Measurements from ENCODE around the gene PRR12.
A peak's percentile ranks its signal among the peaks of the same experiment; 100 is the strongest.

Gene PRR12, protein sequence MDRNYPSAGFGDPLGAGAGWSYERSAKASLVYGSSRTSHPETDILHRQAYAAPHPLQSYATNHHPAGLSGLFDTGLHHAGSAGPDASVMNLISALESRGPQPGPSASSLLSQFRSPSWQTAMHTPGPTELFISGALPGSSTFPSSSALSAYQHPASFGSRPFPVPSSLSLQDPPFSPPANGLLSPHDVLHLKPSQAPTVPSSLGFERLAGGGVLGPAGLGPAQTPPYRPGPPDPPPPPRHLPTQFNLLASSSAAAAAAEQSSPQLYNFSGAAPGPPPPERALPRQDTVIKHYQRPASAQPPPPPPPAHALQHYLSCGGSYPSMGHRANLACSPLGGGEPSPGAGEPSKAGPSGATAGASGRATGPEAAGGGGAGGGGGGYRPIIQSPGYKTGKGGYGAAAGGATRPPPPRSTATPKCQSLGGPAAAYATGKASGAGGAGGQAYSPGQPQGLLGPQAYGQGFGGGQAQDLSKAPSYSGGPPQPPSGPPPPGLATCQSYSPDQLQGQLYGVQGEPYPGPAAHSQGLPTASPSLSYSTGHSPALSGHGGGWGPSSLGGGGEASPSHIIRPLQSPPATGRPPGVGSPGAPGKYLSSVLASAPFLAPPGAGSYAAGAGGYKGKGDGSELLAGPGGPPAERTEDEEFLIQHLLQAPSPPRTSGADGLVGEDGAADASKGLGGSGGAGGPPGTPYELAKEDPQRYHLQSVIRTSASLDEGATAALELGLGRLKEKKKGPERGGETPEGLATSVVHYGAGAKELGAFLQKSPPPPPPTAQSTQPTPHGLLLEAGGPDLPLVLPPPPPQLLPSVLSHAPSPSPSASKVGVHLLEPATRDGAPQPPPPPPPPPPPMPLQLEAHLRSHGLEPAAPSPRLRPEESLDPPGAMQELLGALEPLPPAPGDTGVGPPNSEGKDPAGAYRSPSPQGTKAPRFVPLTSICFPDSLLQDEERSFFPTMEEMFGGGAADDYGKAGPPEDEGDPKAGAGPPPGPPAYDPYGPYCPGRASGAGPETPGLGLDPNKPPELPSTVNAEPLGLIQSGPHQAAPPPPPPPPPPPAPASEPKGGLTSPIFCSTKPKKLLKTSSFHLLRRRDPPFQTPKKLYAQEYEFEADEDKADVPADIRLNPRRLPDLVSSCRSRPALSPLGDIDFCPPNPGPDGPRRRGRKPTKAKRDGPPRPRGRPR (N-terminal part only)

DNA sequence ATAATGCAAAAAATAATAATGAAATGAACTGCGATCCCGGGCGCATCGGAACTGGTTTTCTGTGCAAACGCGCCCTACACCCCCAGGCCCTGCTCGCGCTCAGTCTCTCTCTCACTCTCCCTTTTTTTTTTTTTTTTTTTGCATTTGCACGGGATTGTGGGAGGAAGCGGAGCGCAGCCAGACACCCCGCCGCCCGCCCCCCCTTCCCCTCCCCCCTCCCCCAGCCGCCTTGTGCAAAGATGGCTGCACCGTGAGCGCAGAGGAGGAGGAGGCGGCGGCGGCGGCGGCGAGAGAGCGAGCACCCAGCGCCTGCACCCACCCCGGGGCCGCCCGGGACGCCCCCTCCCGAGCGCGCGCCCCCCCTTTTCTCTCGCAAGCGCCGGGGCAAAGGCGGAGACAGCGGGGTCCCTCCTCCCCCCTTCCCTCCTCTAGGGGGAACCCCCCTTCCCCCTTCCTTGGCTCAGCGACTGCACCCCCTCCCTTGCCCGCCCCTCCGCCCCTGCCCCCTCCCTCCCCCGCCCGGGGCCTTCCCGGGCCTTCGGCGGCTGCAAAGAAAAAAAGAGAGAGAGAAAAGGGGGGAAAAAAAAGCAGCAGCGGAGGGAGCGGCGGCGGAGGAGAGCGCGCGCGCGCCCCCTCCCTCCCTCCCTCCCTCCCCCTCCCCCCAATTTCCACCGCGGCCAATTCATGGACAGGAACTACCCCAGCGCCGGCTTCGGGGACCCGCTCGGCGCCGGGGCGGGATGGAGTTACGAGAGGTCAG, at the start of gene PRR12:
PRR12 (plus strand) TSS at position 212 of the 760 bp plus-strand sequence; CDS start at position 685, 473 bp downstream.
- H3K9me3 ChIP-seq (ENCODE audit: insufficient read depth, low read depth, low read length), result no peaks in the 10 kb centered on the region
- peak within 1 kb of the TSS; percentile 95 for H3K4me3 ChIP-seq (ENCODE audit: low read length)
- H3K4me1 ChIP-seq (ENCODE audit: insufficient read depth, low read length), result peaks cover 5% of the 10 kb centered on the region; the same call in 1 of the 2 replicates
- H3K36me3 ChIP-seq (ENCODE audit: insufficient read depth, low read depth, low read length), result peaks cover 23% of the 10 kb centered on the region
- H3K27me3 ChIP-seq (ENCODE audit: insufficient read depth, low read length), result no peaks in the 10 kb centered on the region
- peak within 1 kb of the TSS; percentile 96 for H3K27ac ChIP-seq (ENCODE audit: low read length)
- peak within 1 kb of the TSS; percentile 99 for H3K9ac ChIP-seq (ENCODE audit: low read depth, low read length)

DNA sequence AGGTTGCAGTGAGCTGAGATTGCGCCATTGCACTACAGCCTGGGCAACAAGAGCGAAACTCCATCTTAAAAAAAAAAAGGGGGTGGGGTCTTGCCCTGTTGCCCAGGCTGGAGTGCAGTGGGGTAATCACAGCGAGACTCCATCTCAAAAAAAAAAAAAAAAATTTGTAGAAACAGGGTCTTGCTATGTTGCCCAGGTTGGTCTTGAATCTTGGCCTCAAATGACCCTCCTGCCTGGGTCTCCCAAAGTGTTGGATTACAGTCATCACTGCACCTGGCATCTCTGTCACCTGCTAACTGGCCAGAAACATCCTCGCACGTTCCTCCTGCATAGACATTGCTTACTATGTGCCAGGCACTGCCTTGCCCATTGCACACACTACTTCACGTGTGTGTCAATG, 49.1 kb upstream of the PRR12 start:
- Histone ChIP-seq H3K9ac (ENCODE audit: low read depth, low read length) (no peak overlapping the region), H3K27ac (ENCODE audit: low read length) (no peak overlapping the region), H3K4me3 (ENCODE audit: low read length) (no peak overlapping the region), H3K4me1 (ENCODE audit: insufficient read depth, low read length) (no peaks in the 10 kb centered on the region), H3K9me3 (ENCODE audit: insufficient read depth, low read depth, low read length) (no peaks in the 10 kb centered on the region), H3K27me3 (ENCODE audit: insufficient read depth, low read length) (no peaks in the 10 kb centered on the region), H3K36me3 (ENCODE audit: insufficient read depth, low read depth, low read length) (peaks cover 4% of the 10 kb centered on the region; the same call in 1 of the 2 replicates)

DNA sequence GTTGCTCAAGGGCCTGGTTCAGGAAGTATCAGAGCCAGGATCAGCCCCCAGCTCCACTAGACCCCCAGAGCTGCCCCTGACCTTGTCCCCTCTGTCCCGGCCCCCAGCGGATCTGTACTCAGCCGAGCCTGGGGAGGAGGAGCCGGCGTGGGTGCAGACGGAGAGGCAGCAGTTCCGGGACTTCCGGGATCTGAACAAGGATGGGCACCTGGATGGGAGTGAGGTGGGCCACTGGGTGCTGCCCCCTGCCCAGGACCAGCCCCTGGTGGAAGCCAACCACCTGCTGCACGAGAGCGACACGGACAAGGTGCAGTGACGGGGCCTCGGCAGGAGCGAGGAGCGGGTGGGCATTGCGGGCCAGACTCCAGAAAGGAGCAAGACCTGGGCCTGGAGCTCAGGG, 48.5 kb upstream of the PRR12 start:
- Histone ChIP-seq H3K36me3 (ENCODE audit: insufficient read depth, low read depth, low read length) (peaks cover 4% of the 10 kb centered on the region; the same call in 1 of the 2 replicates), H3K4me3 (ENCODE audit: low read length) (no peak overlapping the region), H3K27me3 (ENCODE audit: insufficient read depth, low read length) (no peaks in the 10 kb centered on the region), H3K9me3 (ENCODE audit: insufficient read depth, low read depth, low read length) (no peaks in the 10 kb centered on the region), H3K27ac (ENCODE audit: low read length) (no peak overlapping the region), H3K4me1 (ENCODE audit: insufficient read depth, low read length) (no peaks in the 10 kb centered on the region), H3K9ac (ENCODE audit: low read depth, low read length) (no peak overlapping the region)

DNA sequence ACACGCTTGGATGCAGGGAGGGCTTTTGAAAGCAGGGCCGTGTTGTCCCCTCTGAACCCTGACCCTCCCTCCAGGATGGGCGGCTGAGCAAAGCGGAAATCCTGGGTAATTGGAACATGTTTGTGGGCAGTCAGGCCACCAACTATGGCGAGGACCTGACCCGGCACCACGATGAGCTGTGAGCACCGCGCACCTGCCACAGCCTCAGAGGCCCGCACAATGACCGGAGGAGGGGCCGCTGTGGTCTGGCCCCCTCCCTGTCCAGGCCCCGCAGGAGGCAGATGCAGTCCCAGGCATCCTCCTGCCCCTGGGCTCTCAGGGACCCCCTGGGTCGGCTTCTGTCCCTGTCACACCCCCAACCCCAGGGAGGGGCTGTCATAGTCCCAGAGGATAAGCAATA, 48.0 kb upstream of the PRR12 start:
- no peak overlapping the region for H3K4me3 ChIP-seq (ENCODE audit: low read length)
- H3K27ac ChIP-seq (ENCODE audit: low read length), result no peak overlapping the region
- no peaks in the 10 kb centered on the region for H3K27me3 ChIP-seq (ENCODE audit: insufficient read depth, low read length)
- no peak overlapping the region for H3K9ac ChIP-seq (ENCODE audit: low read depth, low read length)
- no peaks in the 10 kb centered on the region for H3K4me1 ChIP-seq (ENCODE audit: insufficient read depth, low read length)
- H3K36me3 ChIP-seq (ENCODE audit: insufficient read depth, low read depth, low read length), result peaks cover 4% of the 10 kb centered on the region; the same call in 1 of the 2 replicates
- no peaks in the 10 kb centered on the region for H3K9me3 ChIP-seq (ENCODE audit: insufficient read depth, low read depth, low read length)

DNA sequence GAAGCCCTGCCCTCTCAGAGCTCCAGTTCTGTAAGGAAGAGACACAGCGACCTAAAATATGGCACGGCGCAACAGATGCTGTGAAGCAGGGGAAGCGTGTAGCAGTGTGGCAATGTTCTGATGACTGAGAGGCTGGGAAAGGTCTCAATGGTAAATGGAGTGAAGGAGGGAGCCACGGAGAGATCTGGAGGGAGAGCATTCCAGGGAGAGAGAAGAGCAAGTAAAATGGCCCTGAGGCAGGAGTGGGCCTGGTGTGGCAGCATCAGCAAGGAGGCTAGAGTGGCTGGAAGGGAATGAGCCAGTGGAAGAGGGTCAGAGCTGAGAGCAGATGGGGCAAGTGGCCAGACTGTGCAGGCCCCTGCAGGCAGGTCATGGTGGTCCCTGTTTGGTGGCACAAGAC, 46.8 kb upstream of the PRR12 start:
- no peak overlapping the region for H3K27ac ChIP-seq (ENCODE audit: low read length)
- H3K36me3 ChIP-seq (ENCODE audit: insufficient read depth, low read depth, low read length), result peaks cover 3% of the 10 kb centered on the region; the same call in 1 of the 2 replicates
- no peaks in the 10 kb centered on the region for H3K9me3 ChIP-seq (ENCODE audit: insufficient read depth, low read depth, low read length)
- no peak overlapping the region for H3K9ac ChIP-seq (ENCODE audit: low read depth, low read length)
- no peak overlapping the region for H3K4me3 ChIP-seq (ENCODE audit: low read length)
- no peaks in the 10 kb centered on the region for H3K4me1 ChIP-seq (ENCODE audit: insufficient read depth, low read length)
- no peaks in the 10 kb centered on the region for H3K27me3 ChIP-seq (ENCODE audit: insufficient read depth, low read length)

DNA sequence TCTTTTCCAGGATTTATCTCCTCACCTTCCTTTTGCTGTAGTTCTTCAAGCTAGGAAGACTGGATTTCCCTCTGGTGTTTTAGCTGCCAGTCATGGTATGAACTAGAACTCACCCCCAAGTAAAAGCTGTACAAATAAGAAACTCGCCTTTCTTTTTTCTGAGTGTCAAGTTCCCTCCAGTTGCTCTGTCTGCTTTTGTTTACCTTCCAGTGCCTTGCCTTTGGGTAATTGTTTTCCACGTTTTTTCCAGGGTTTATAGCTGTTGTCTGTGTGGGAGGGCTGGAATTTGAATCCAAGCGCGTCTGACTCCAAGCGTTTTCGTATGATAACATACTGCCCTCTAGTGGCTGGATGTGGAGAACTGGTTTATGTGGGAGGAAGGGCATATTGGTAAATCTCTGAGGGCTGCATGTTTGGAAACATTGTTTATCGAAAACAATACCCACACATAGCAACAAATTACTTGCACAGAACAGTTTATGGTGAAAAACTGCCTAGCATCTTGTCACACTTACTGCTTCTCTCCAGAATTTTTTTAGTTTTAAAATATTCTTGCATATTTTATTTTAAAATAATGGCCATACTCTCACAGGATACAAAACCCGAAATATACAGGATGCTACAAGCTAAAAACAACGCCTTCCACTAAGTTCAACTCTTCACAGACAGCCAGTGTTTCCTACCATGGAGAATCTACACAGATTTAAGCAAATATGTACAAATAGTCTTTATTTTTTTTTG, 44.0 kb upstream of the PRR12 start:
- H3K27me3 ChIP-seq (ENCODE audit: insufficient read depth, low read length), result no peaks in the 10 kb centered on the region
- no peak overlapping the region for H3K27ac ChIP-seq (ENCODE audit: low read length)
- H3K4me3 ChIP-seq (ENCODE audit: low read length), result peak overlapping the region; percentile 30; the same call in 1 of the 2 replicates
- no peaks in the 10 kb centered on the region for H3K36me3 ChIP-seq (ENCODE audit: insufficient read depth, low read depth, low read length)
- H3K9ac ChIP-seq (ENCODE audit: low read depth, low read length), result no peak overlapping the region
- H3K9me3 ChIP-seq (ENCODE audit: insufficient read depth, low read depth, low read length), result no peaks in the 10 kb centered on the region
- no peaks in the 10 kb centered on the region for H3K4me1 ChIP-seq (ENCODE audit: insufficient read depth, low read length)

DNA sequence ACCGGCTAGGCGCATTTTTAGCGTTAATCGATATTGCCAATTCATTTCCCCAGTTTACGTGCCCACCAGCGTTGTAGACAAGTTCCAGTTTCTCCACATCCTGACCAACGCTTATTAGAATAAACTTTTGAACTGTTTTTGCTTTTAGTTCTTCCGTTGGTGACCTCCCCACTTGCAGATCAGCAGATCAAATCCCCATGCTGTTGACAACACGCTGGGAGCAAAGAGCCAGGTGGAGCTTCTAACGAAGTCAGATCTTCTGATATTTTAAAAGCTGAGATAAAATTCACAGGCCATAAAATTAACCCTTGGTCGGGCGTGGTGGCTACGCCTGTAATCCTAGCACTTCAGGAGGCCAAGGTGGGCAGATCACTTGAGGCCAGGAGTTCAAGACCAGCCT, 41.9 kb upstream of the PRR12 start:
- no peak overlapping the region for H3K4me3 ChIP-seq (ENCODE audit: low read length)
- no peaks in the 10 kb centered on the region for H3K36me3 ChIP-seq (ENCODE audit: insufficient read depth, low read depth, low read length)
- H3K9me3 ChIP-seq (ENCODE audit: insufficient read depth, low read depth, low read length), result no peaks in the 10 kb centered on the region
- no peak overlapping the region for H3K9ac ChIP-seq (ENCODE audit: low read depth, low read length)
- no peaks in the 10 kb centered on the region for H3K4me1 ChIP-seq (ENCODE audit: insufficient read depth, low read length)
- no peaks in the 10 kb centered on the region for H3K27me3 ChIP-seq (ENCODE audit: insufficient read depth, low read length)
- H3K27ac ChIP-seq (ENCODE audit: low read length), result no peak overlapping the region

DNA sequence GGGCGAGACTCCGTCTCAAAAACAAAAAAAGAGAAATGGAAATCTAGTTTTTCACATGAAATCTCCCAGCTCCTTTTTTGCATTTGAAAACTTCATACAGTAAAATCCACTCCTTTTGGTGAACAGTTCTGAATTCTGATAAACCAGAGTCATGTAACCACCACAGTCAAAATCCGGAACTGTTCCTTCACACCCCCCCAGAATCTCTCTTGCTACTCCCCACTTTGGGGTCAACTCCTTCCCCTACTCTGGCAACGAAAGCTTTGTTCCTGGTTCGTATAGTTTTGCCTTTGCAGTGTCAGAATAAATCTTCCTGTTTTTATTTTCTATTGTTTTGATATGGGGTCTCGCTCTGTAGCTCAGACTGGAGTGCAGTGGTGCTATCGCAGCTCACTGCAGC, 39.5 kb upstream of the PRR12 start:
- H3K9ac ChIP-seq (ENCODE audit: low read depth, low read length), result no peak overlapping the region

DNA sequence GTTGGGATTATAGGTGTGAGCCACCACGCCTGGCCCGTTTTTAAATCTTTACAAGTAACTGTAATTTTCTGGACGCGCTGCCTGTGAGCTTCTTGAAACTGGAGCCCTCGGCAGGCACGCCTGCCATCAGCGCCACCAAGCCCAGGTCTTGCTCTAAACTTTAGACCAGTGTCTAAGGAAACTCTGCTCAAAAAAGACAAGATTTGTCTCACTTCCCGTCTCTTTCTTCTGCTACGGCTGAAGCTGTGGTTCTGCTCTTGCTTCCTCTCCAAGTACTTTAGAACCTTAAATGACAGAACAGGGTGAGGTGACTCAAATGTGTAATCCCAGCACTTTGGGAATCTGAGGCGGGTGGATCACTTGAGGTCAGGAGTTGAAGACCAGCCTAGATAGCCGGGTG, 38.2 kb upstream of the PRR12 start:
- Histone ChIP-seq H3K9ac (ENCODE audit: low read depth, low read length) (no peak overlapping the region), H3K4me1 (ENCODE audit: insufficient read depth, low read length) (no peaks in the 10 kb centered on the region), H3K9me3 (ENCODE audit: insufficient read depth, low read depth, low read length) (no peaks in the 10 kb centered on the region), H3K27me3 (ENCODE audit: insufficient read depth, low read length) (no peaks in the 10 kb centered on the region), H3K36me3 (ENCODE audit: insufficient read depth, low read depth, low read length) (peaks cover 19% of the 10 kb centered on the region), H3K27ac (ENCODE audit: low read length) (no peak overlapping the region), H3K4me3 (ENCODE audit: low read length) (no peak overlapping the region)

More for the DNA sequence above, 39.5 kb upstream of the PRR12 start:
- Histone ChIP-seq H3K27me3 (ENCODE audit: insufficient read depth, low read length) (no peaks in the 10 kb centered on the region), H3K4me3 (ENCODE audit: low read length) (no peak overlapping the region), H3K27ac (ENCODE audit: low read length) (no peak overlapping the region), H3K4me1 (ENCODE audit: insufficient read depth, low read length) (no peaks in the 10 kb centered on the region), H3K36me3 (ENCODE audit: insufficient read depth, low read depth, low read length) (peaks cover 12% of the 10 kb centered on the region; the same call in 1 of the 2 replicates), H3K9me3 (ENCODE audit: insufficient read depth, low read depth, low read length) (no peaks in the 10 kb centered on the region)

DNA sequence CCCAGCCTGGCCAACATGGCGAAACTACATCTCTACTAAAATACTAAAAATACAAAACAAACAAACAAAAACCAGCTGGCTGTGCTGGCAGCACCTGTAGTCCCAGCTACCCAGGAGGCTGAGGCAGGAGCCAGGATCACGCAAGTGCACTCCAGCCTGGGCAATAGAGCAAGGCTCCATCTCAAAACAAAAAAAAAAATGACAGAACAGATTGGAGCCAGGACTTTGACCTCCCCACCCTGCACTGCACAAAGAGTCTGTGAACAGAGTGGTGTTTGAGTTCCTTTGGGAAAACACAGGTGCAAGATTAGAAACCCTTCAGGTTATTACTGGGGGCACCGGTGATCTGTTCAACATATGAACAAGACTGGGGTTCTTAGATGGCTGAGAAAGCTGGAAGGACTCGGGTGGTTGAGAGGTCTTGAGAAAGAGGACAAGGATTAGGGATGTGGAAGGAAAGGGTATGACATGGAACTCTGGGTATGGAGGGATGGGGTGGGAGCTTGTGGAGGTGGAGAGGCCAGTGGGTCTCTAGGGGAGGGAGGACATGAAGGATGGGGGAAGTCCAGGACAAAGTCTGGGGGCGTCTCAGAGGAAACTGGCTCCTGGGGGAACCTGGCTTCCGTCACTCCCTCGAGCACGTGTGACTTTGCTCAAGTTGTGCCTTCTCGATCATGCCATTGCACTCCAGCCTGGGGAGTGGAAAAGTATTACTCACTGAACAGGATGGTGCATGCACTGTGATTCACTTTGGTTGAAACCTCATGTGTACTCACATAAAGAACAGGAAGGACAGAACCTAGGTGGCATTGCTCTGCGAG, 37.3 kb upstream of the PRR12 start:
- Histone ChIP-seq H3K27me3 (ENCODE audit: insufficient read depth, low read length) (no peaks in the 10 kb centered on the region), H3K27ac (ENCODE audit: low read length) (no peak overlapping the region), H3K9me3 (ENCODE audit: insufficient read depth, low read depth, low read length) (no peaks in the 10 kb centered on the region), H3K36me3 (ENCODE audit: insufficient read depth, low read depth, low read length) (peaks cover 26% of the 10 kb centered on the region), H3K4me3 (ENCODE audit: low read length) (no peak overlapping the region), H3K9ac (ENCODE audit: low read depth, low read length) (no peak overlapping the region), H3K4me1 (ENCODE audit: insufficient read depth, low read length) (no peaks in the 10 kb centered on the region)

Data from iPS-20b (cell line).